ENCODE results near the gene DLGAP1.

DLGAP1 gene

GRCh38 chr18:3486512-3486911, 968.6 kb downstream of the DLGAP1 start:
- Histone ChIP-seq H3K36me3 (ENCODE audit: insufficient read depth, low read length) (no peaks in the 10 kb centered on the region), H4K20me1 (ENCODE audit: insufficient read depth, low read length) (no peaks in the 10 kb centered on the region), H3K4me2 (ENCODE audit: low read length) (no peak overlapping the region), H3K27ac (ENCODE audit: low read depth, low read length, poor library complexity, severe bottlenecking) (no peak overlapping the region), H2AFZ (ENCODE audit: low read length) (no peak overlapping the region), H3K9me3 (ENCODE audit: low read length) (no peaks in the 10 kb centered on the region), H3K4me3 (ENCODE audit: low read depth, low read length, poor library complexity, severe bottlenecking) (no peak overlapping the region), H3F3A (ENCODE audit: insufficient read depth, low read length) (no peaks in the 10 kb centered on the region), H3K79me2 (ENCODE audit: insufficient read depth, low read length) (no peaks in the 10 kb centered on the region), H3K27me3 (ENCODE audit: insufficient read depth, low read length) (no peaks in the 10 kb centered on the region), H3K4me1 (ENCODE audit: insufficient read depth, low read length, severe bottlenecking) (no peaks in the 10 kb centered on the region), H3K9me2 (ENCODE audit: low read depth, low read length) (no peaks in the 10 kb centered on the region), H3K9ac (ENCODE audit: low read length) (no peak overlapping the region)
- TF ChIP-seq EZH2 (IDR thresholded peaks at IDR 0.05; ENCODE audit: borderline replicate concordance, low read length) (no peak), CTCF (IDR thresholded peaks at IDR 0.05; ENCODE audit: low read length) (no peak)

- Histone ChIP-seq H4K20me1 (ENCODE audit: insufficient read depth, low read length) (no peaks in the 10 kb centered on the region), H2AFZ (ENCODE audit: low read length) (no peak overlapping the region), H3K36me3 (ENCODE audit: insufficient read depth, low read length) (no peaks in the 10 kb centered on the region), H3K79me2 (ENCODE audit: insufficient read depth, low read length) (no peaks in the 10 kb centered on the region), H3K4me3 (ENCODE audit: low read depth, low read length, poor library complexity, severe bottlenecking) (no peak overlapping the region), H3K27me3 (ENCODE audit: insufficient read depth, low read length) (no peaks in the 10 kb centered on the region), H3K9me3 (ENCODE audit: low read length) (no peaks in the 10 kb centered on the region), H3K9me2 (ENCODE audit: low read depth, low read length) (no peaks in the 10 kb centered on the region), H3K27ac (ENCODE audit: low read depth, low read length, poor library complexity, severe bottlenecking) (no peak overlapping the region), H3F3A (ENCODE audit: insufficient read depth, low read length) (no peaks in the 10 kb centered on the region), H3K4me2 (ENCODE audit: low read length) (no peak overlapping the region), H3K4me1 (ENCODE audit: insufficient read depth, low read length, severe bottlenecking) (no peaks in the 10 kb centered on the region), H3K9ac (ENCODE audit: low read length) (no peak overlapping the region)
- no peak for TF ChIP-seq EZH2 (IDR thresholded peaks at IDR 0.05; ENCODE audit: borderline replicate concordance, low read length)
These were observed 969.7 kb downstream of the DLGAP1 start for GRCh38 chr18:3485153-3486149.

- Histone ChIP-seq H3K27me3 (ENCODE audit: insufficient read depth, low read length) (no peaks in the 10 kb centered on the region), H2AFZ (ENCODE audit: low read length) (no peak overlapping the region), H3K4me2 (ENCODE audit: low read length) (no peak overlapping the region), H3K36me3 (ENCODE audit: insufficient read depth, low read length) (no peaks in the 10 kb centered on the region), H3K79me2 (ENCODE audit: insufficient read depth, low read length) (no peaks in the 10 kb centered on the region), H3F3A (ENCODE audit: insufficient read depth, low read length) (no peaks in the 10 kb centered on the region), H3K27ac (ENCODE audit: low read depth, low read length, poor library complexity, severe bottlenecking) (no peak overlapping the region), H4K20me1 (ENCODE audit: insufficient read depth, low read length) (no peaks in the 10 kb centered on the region), H3K4me3 (ENCODE audit: low read depth, low read length, poor library complexity, severe bottlenecking) (no peak overlapping the region), H3K9ac (ENCODE audit: low read length) (no peak overlapping the region), H3K9me3 (ENCODE audit: low read length) (no peaks in the 10 kb centered on the region), H3K9me2 (ENCODE audit: low read depth, low read length) (no peaks in the 10 kb centered on the region), H3K4me1 (ENCODE audit: insufficient read depth, low read length, severe bottlenecking) (no peaks in the 10 kb centered on the region)
- TF ChIP-seq EZH2 (IDR thresholded peaks at IDR 0.05; ENCODE audit: borderline replicate concordance, low read length), result no peak
- no peak for TF ChIP-seq CTCF (IDR thresholded peaks at IDR 0.05; ENCODE audit: low read length)
These were observed 972.8 kb downstream of the DLGAP1 start for GRCh38 chr18:3482258-3482657.

Data from OCI-LY1 (cell line).